Gastroesophageal sphincter (tissue), 4 donors: ENCODE measurements around the gene KCNQ1OT1. TPM values are rescaled to one million over a fixed set of nuclear protein-coding genes. Genes with fewer than 3 reads are reported as not detected.

ENCODE experiments used
- ATAC-seq: fragments of 150-250 bp; one replicate; pipeline ENCODE4 v1.9.1; 2016; ENCODE audit warnings: mild to moderate bottlenecking, moderate library complexity
- H3K27ac ChIP-seq, 4 donors: fragments of 200-600 bp; sonication (generic) in 3 of 4; 1 replicate in 3 of 4; 2 replicates in 1 of 4; pipeline ENCODE4 v1.5.1; 2016 to 2019
- H3K27me3 ChIP-seq: fragments of 200-600 bp; sonication (generic); one replicate; pipeline ENCODE4 v1.5.1; 2019
- H3K36me3 ChIP-seq, 2 donors: fragments of 200-600 bp; sonication (generic); one replicate each; pipeline ENCODE4 v1.5.1; 2019; ENCODE audit warnings: control low read depth in 1 of 2
- H3K4me1 ChIP-seq, 3 donors: fragments of 200-600 bp; sonication (generic); 1 replicate in 2 of 3; 2 replicates in 1 of 3; pipeline ENCODE4 v1.5.1; 2016 to 2019; ENCODE audit warnings: control low read depth in 2 of 3
- H3K4me3 ChIP-seq, 2 donors: fragments of 200-600 bp; sonication (generic); one replicate each; pipeline ENCODE4 v1.5.1; 2019; ENCODE audit warnings: mild to moderate bottlenecking in 1 of 2, moderate library complexity in 1 of 2
- H3K9me3 ChIP-seq, 3 donors: fragments of 200-600 bp; sonication (generic); one replicate each; pipeline ENCODE4 v1.5.1; 2017 to 2019; ENCODE audit warnings: control low read depth in 2 of 3
- EP300 ChIP-seq: sonication (generic); formaldehyde crosslinking; IDR thresholded peaks from one replicate; pipeline ENCODE4 v1.6.1; 2017; ENCODE audit warnings: antibody characterized with exemption, mild to moderate bottlenecking
- POLR2A ChIP-seq, 2 donors: fragments of 450-650 bp; IDR thresholded peaks; one replicate each; pipeline ENCODE4 v1.6.1; 2017; ENCODE audit warnings: antibody characterized with exemption in 2 of 2, mild to moderate bottlenecking in 2 of 2, moderate library complexity in 1 of 2
- POLR2AphosphoS5 ChIP-seq: sonication (generic); formaldehyde crosslinking; IDR thresholded peaks from one replicate; pipeline ENCODE4 v1.6.1; 2017; ENCODE audit warnings: antibody characterized with exemption
- WGBS, 2 donors: methylation state at CpG; one replicate each; pipeline ENCODE4 v1.1.5; 2018; ENCODE audit warnings: low coverage in 1 of 2; 5-methylcytosine and 5-hydroxymethylcytosine counted together
- total RNA-seq, 4 donors: library from RNA; depleted of rRNA; stranded (reverse); fragments of >200 nt; gene quantifications; one replicate each; pipeline ENCODE4 v1.1.0, GENCODE V29; 2016
- TF ChIP-seq, protein P1 (sequence below), 4 experiments: fragments of 200-600 bp in 2 of 4; fragments of 450-650 bp in 2 of 4; sonication (generic) in 1 of 4; IDR thresholded peaks; one replicate each; pipeline ENCODE4 v1.5.1; 2017 to 2019; ENCODE audit warnings: antibody characterized with exemption in 4 of 4, mild to moderate bottlenecking in 2 of 4, moderate library complexity in 2 of 4

Gene KCNQ1OT1
- total RNA-seq, 4 donors from 2014 or later, result 0.52 to 3.3 (median 1.4) TPM

DNA sequence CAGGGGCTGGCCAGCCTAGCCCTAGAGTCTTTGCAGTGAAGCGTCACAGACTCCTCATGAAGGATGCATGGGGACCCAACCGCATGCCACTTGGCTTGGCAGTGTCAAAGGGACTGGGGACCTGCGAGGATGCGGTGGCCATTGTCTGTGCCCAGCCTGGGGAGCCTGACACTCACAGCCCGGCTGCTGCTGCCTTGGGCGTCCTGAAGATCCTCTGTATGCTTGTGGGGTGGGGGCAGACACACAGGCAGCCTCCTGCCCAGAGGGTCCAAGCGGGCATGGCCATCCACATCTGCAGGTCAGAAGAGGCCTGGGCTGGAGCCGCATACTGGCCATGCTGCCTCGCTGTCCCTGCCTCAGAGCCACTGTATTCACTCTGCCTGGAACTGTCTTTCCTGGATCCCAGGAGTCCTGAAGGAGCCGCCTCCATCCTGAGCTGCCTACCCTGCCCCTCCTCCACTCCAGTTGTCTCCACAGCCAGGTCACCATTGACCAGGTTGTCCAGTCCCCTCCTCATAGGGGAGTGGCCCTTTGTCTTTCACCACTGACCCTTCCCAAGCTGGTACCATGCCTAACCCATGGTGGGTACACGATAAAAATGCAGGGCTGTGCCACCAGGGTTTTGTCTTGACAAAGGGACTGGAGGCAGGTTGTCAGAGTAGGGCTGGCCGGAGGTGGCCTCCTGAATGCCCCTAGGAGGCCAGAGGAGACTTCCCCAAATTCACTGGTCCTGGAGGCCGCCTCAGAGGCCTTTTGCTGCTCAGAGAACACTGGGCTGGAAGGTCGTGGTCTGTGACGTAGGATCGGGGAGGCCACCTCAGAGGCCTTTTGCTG, 107.0 kb downstream of the KCNQ1OT1 start:
- TF ChIP-seq POLR2A (IDR thresholded peaks at IDR 0.05), result no peak
- no peak for TF ChIP-seq POLR2AphosphoS5
- TF ChIP-seq, protein P1, sequence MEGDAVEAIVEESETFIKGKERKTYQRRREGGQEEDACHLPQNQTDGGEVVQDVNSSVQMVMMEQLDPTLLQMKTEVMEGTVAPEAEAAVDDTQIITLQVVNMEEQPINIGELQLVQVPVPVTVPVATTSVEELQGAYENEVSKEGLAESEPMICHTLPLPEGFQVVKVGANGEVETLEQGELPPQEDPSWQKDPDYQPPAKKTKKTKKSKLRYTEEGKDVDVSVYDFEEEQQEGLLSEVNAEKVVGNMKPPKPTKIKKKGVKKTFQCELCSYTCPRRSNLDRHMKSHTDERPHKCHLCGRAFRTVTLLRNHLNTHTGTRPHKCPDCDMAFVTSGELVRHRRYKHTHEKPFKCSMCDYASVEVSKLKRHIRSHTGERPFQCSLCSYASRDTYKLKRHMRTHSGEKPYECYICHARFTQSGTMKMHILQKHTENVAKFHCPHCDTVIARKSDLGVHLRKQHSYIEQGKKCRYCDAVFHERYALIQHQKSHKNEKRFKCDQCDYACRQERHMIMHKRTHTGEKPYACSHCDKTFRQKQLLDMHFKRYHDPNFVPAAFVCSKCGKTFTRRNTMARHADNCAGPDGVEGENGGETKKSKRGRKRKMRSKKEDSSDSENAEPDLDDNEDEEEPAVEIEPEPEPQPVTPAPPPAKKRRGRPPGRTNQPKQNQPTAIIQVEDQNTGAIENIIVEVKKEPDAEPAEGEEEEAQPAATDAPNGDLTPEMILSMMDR (IDR thresholded peaks at IDR 0.05), result no peak
- TF ChIP-seq EP300, result no peak
- no peak overlapping the region for H3K4me3 ChIP-seq
- no peaks in the 10 kb centered on the region for H3K4me1 ChIP-seq
- no peaks in the 10 kb centered on the region for H3K27me3 ChIP-seq
- H3K27ac ChIP-seq, result no peak overlapping the region
- no peak for ATAC-seq
- no peaks in the 10 kb centered on the region for H3K36me3 ChIP-seq
- WGBS, 2 donors, result 60 to 95% methylated on average over 1 to 4 of the region's 16 CpGs
- H3K9me3 ChIP-seq, result peaks cover 0 to 9% (median 0%) of the 10 kb centered on the region in 3 donors

DNA sequence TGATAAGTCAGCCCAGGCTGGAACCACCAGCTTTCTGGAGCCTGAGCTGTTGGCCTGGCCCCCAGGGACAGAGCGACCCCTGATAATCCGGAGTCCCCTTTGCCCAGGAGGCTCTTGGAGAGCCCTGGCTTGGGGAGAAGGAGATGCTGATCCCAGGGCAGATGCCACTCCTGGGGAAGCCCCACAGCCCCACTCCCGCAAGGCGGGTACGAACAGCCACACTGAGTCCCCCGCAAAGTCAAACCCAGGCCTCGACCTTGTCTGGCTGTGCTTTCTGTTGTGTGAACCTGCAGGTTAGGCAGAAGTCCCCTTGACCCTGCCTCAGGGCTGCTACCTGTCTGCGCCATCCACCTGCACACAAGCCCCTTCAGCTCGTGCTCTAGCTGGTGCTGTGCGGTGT, 108.0 kb downstream of the KCNQ1OT1 start:
- Histone ChIP-seq H3K9me3 (no peaks in the 10 kb centered on the region), H3K4me1 (no peaks in the 10 kb centered on the region), H3K27me3 (no peaks in the 10 kb centered on the region), H3K4me3 (no peak overlapping the region), H3K36me3 (no peaks in the 10 kb centered on the region), H3K27ac (no peak overlapping the region)
- TF ChIP-seq EP300 (no peak), POLR2AphosphoS5 (no peak), POLR2A (IDR thresholded peaks at IDR 0.05) (no peak)
- TF ChIP-seq, protein P1 (IDR thresholded peaks at IDR 0.05), result no peak
- WGBS, 2 donors, result no CpG with 5 or more reads among the region's 10 CpGs
- no peak for ATAC-seq

DNA sequence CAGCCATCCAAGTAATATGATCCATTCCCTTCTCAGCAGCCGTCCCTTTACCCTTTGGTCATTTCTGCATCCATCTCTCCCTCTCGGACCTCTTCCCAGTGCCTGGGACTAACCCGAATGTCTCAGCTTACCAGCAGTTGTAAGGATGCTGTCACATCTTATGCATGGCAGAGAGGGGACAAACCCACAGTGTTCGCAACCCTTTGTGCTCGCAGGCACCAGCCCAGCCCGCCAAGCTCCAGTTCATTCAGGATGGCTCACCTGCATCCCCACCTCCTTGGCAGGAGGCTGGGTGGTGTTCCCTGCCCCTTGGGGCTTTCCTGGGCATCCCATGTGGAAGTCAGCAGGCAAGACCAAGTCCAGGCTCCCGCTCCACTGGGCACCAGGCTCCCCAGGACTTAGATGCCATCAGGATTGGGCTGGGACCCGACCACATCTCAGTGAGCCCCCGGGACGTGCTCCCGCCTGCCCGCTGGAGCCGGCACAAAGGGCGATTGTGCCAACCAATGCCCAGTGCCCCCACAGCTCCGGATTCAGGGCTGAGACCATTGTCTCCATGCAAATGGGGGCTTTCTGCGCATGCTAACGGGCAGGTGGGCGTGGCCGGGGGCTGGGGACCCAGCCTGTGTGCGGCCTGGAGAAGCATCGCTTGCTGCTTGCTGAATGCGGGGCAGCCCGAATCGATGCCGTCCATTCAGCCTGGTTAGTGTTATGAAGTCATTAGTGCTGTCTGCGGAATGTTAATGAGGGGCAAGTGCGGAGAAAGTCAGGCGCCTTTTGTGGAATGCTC, 108.6 kb downstream of the KCNQ1OT1 start:
- H3K9me3 ChIP-seq, result no peaks in the 10 kb centered on the region
- no peaks in the 10 kb centered on the region for H3K27me3 ChIP-seq
- ATAC-seq, result no peak
- TF ChIP-seq POLR2AphosphoS5, result no peak
- TF ChIP-seq POLR2A (IDR thresholded peaks at IDR 0.05), result no peak
- no peak for TF ChIP-seq EP300
- TF ChIP-seq, protein P1 (IDR thresholded peaks at IDR 0.05), result no peak
- H3K27ac ChIP-seq, result no peak overlapping the region
- no peaks in the 10 kb centered on the region for H3K36me3 ChIP-seq
- 88 to 90% methylated on average over 4 to 11 of the region's 28 CpGs for whole genome bisulfite sequencing, 2 donors
- no peak overlapping the region for H3K4me3 ChIP-seq
- no peaks in the 10 kb centered on the region for H3K4me1 ChIP-seq

DNA sequence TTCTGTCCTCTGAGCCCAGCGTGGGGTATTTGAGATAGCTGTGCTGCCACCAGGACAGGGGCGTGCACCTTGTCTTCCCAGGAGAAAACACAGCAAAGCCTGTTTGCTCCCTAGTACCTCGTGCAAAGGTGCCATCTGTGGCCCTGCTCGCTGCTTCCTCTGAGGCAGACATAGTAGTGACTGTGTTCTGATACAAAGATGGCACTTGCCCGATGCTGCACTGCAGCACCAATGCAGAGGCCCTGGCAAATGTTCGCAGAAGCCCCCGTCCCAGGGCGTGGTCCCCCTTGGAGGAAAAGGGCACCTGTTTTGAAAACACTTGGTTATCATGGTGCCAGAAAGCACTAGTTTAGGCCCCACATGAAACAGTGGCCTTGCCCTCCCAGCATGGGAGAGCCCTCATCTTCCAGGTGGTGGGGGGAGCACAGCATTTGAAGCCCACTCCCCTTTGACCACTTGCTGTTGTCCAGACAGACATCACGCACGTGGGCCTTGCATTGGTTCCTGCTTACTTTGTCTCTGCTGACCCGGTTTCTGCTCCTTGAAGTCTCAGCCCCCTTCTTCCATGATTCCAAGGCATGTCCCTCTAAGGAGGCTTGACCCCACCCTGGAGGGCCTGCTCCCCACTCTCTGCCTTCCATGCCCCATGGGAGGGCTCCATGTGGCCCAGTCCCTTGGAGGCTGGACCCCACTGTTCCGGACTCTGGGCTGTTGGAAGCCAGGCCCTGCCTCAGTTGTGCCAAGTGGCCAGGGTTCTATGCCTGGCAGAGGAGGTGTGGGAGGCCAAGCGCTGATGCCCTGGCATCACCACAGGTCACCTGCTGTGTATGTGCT, 109.4 kb downstream of the KCNQ1OT1 start:
- TF ChIP-seq POLR2AphosphoS5, result no peak
- TF ChIP-seq, protein P1 (IDR thresholded peaks at IDR 0.05), result no peak
- TF ChIP-seq POLR2A (IDR thresholded peaks at IDR 0.05), result no peak
- TF ChIP-seq EP300, result no peak
- Histone ChIP-seq H3K4me1 (no peaks in the 10 kb centered on the region), H3K4me3 (no peak overlapping the region), H3K27me3 (no peaks in the 10 kb centered on the region), H3K27ac (no peak overlapping the region), H3K9me3 (no peaks in the 10 kb centered on the region), H3K36me3 (no peaks in the 10 kb centered on the region)
- WGBS, 2 donors, result 91 to 100% methylated on average over 1 to 6 of the region's 13 CpGs
- no peak for ATAC-seq
